HEK293 (cell line): ENCODE measurements around the gene COMMD7.

ENCODE experiments used
- CTCF ChIA-PET: fragments of 350-600 bp; formaldehyde crosslinking; extraction: SDS; loops from one replicate; lab custom pipeline; 2021; ENCODE audit warnings: antibody characterized with exemption; lab: Yijun Ruan, JAX
- POLR2A ChIA-PET: fragments of 300-600 bp; formaldehyde crosslinking; extraction: SDS; loops from one replicate; lab custom pipeline; 2020; ENCODE audit warnings: antibody characterized with exemption, inconsistent platforms; lab: Yijun Ruan, JAX
- H3K27ac ChIP-seq: fragments of 200-500 bp; sonication (Bioruptor generic); 2 replicates; pipeline ENCODE4 v1.5.1; 2014; ENCODE audit warnings: low read depth, low read length, control low read depth, inconsistent platforms; ENCODE audit errors: extremely low read depth
- H3K36me3 ChIP-seq, 2 experiments: fragments of 200-500 bp in 1 of 2; sonication (Bioruptor generic) in 1 of 2; 1 replicate in 1 of 2; 2 replicates in 1 of 2; pipeline ENCODE4 v1.5.1; 2014 to 2017; ENCODE audit warnings: inconsistent platforms in 2 of 2, low read length in 2 of 2; ENCODE audit not compliant: control insufficient read depth in 2 of 2, insufficient read depth in 1 of 2
- H3K4me1 ChIP-seq: fragments of 200-500 bp; sonication (Bioruptor generic); 2 replicates; pipeline ENCODE4 v1.5.1; 2014; ENCODE audit warnings: mild to moderate bottlenecking, low read length, inconsistent platforms; ENCODE audit not compliant: control insufficient read depth, insufficient read depth
- H3K4me3 ChIP-seq: 2 replicates; pipeline ENCODE4 v1.5.1; 2011; ENCODE audit warnings: low read depth, mild to moderate bottlenecking, control low read depth, low read length, moderate library complexity
- H3K9me3 ChIP-seq: fragments of 200-500 bp; sonication (Bioruptor generic); 2 replicates; pipeline ENCODE4 v1.5.1; 2014; ENCODE audit warnings: low read depth, low read length, inconsistent platforms; ENCODE audit not compliant: control insufficient read depth, insufficient read depth
- HOXC10 ChIP-seq: sonication (generic); formaldehyde crosslinking; IDR thresholded peaks from 2 replicates; pipeline ENCODE4 v1.8.1; 2023; ENCODE audit warnings: mild to moderate bottlenecking, missing genetic modification reagents
- OSR2 ChIP-seq: fragments of 450-650 bp; formaldehyde crosslinking; IDR thresholded peaks from 2 replicates; pipeline ENCODE4 v1.5.1; 2016; ENCODE audit warnings: missing biosample characterization, missing genetic modification characterization
- YY2 ChIP-seq: fragments of 450-650 bp; formaldehyde crosslinking; IDR thresholded peaks from 2 replicates; pipeline ENCODE4 v1.5.1; 2016; ENCODE audit warnings: missing biosample characterization, missing genetic modification characterization
- ZBTB17 ChIP-seq: fragments of 450-650 bp; formaldehyde crosslinking; IDR thresholded peaks from 2 replicates; pipeline ENCODE4 v1.5.1; 2016; ENCODE audit warnings: missing biosample characterization, missing genetic modification characterization
- ZEB2 ChIP-seq: fragments of 450-650 bp; formaldehyde crosslinking; IDR thresholded peaks from 2 replicates; pipeline ENCODE4 v1.5.1; 2016; ENCODE audit warnings: missing biosample characterization, missing genetic modification characterization
- ZNF114 ChIP-seq: fragments of 450-650 bp; formaldehyde crosslinking; IDR thresholded peaks from 2 replicates; pipeline ENCODE4 v1.5.0; 2017; ENCODE audit warnings: missing biosample characterization, missing genetic modification characterization
- ZNF2 ChIP-seq: fragments of 450-650 bp; formaldehyde crosslinking; IDR thresholded peaks from 2 replicates; pipeline ENCODE4 v1.5.1; 2016; ENCODE audit warnings: missing biosample characterization, missing genetic modification characterization
- ZNF335 ChIP-seq: fragments of 450-650 bp; formaldehyde crosslinking; conservative IDR thresholded peaks from 2 replicates; pipeline ENCODE4 v1.5.1; 2016; ENCODE audit warnings: missing biosample characterization, missing genetic modification characterization
- ZNF48 ChIP-seq: fragments of 450-650 bp; formaldehyde crosslinking; IDR thresholded peaks from 2 replicates; pipeline ENCODE4 v1.5.1; 2016; ENCODE audit warnings: missing biosample characterization, missing genetic modification characterization
- ZNF548 ChIP-seq: fragments of 450-650 bp; formaldehyde crosslinking; IDR thresholded peaks from 2 replicates; pipeline ENCODE4 v1.5.1; 2016; ENCODE audit warnings: missing biosample characterization, missing genetic modification characterization
- ZNF561 ChIP-seq: fragments of 450-650 bp; IDR thresholded peaks from 2 replicates; pipeline ENCODE4 v1.5.1; 2018; ENCODE audit warnings: missing biosample characterization, missing genetic modification characterization, borderline replicate concordance
- ZNF610 ChIP-seq: fragments of 450-650 bp; formaldehyde crosslinking; IDR thresholded peaks from 2 replicates; pipeline ENCODE4 v1.5.1; 2016; ENCODE audit warnings: missing biosample characterization, missing genetic modification characterization, borderline replicate concordance
- ZNF654 ChIP-seq: fragments of 450-650 bp; formaldehyde crosslinking; IDR thresholded peaks from 2 replicates; pipeline ENCODE4 v1.5.1; 2016; ENCODE audit warnings: low read depth, missing biosample characterization, missing genetic modification characterization
- ZSCAN23 ChIP-seq: fragments of 450-650 bp; formaldehyde crosslinking; IDR thresholded peaks from 2 replicates; pipeline ENCODE4 v1.5.1; 2016; ENCODE audit warnings: missing biosample characterization, missing genetic modification characterization
- TF ChIP-seq, protein P1 (sequence below): fragments of 450-650 bp; formaldehyde crosslinking; IDR thresholded peaks from 2 replicates; pipeline ENCODE4 v1.5.1; 2016; ENCODE audit warnings: missing biosample characterization, missing genetic modification characterization, borderline replicate concordance
- TF ChIP-seq, protein P2 (sequence below): fragments of 450-650 bp; formaldehyde crosslinking; IDR thresholded peaks from 2 replicates; pipeline ENCODE4 v1.5.1; 2016; ENCODE audit warnings: missing biosample characterization, missing genetic modification characterization

Gene COMMD7

DNA sequence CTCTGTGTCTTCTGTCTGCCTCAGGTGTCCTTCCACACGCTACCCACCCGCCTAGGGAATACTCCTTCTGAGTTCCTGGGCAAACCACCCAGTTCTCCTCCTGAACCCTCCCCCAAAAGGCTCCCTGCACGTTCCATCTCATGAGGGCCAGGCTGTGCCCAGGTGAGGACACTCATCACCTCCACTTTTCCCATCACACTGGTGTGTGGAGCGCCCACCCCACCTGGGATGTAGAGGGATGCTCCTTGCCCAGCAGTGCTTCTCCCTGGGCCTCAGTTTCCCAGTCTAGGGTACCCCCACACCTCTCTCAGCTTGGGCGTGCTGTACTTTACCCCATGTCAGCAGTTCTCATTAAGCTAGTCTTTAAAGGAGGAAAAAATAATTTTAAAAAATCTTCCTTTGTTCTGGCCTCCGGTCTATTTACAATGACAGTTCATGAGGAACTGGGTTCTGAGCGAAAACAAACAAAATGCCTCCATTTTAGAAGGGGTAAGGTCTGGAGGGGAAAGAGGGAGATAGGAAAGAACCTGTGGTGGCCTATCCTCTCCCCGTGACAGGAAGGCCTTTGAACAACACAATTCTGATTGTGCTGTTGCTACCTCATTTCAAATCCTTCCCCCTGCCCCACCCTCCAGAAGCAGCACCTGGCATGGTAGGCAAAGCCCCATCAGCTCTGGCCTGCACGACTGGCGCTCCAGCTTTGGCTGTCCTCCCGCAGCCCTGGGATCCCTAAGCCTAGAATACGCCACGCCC lies 67.9 kb downstream of the COMMD7 start (continued):
- TF ChIP-seq ZNF114 (tag by site-specific recombination), result no peak
- no peak for TF ChIP-seq HOXC10 (CRISPR knock-in tag)
- no peak for TF ChIP-seq ZSCAN23 (tag by site-specific recombination)
- TF ChIP-seq, protein P1, sequence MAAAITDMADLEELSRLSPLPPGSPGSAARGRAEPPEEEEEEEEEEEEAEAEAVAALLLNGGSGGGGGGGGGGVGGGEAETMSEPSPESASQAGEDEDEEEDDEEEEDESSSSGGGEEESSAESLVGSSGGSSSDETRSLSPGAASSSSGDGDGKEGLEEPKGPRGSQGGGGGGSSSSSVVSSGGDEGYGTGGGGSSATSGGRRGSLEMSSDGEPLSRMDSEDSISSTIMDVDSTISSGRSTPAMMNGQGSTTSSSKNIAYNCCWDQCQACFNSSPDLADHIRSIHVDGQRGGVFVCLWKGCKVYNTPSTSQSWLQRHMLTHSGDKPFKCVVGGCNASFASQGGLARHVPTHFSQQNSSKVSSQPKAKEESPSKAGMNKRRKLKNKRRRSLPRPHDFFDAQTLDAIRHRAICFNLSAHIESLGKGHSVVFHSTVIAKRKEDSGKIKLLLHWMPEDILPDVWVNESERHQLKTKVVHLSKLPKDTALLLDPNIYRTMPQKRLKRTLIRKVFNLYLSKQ (tag by site-specific recombination), result no peak

DNA sequence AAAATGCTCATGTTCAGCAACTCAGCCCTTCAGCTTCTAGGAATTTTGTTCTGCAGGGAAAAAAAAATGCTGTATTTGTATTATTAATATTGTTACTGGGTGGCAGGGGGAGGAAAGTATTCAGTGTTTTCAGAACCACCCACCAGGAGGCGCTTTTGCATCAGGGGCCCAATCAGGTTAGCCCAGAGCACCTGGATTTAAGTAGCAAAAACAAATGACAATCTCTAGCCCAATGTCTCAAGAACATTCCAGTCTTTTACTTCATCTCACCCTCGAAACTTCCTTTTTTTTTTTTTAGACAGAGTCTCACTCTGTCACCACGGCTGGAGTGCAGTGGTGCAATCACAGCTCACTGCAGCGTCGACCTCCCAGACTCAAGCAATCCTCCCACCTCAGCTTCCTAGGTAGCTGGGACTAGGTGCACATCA lies 68.9 kb downstream of the COMMD7 start:
- no peaks in the 10 kb centered on the region for H3K36me3 ChIP-seq
- no peak overlapping the region for H3K27ac ChIP-seq
- no peak overlapping the region for H3K4me3 ChIP-seq
- CTCF ChIA-PET, result interaction anchor here (0.6 to 9.0 kb wide), 36 partner anchors 8 to 622 kb away, joined by 3 to 244 read pairs (median 4); no protein-coding TSS in a partner anchor
- TF ChIP-seq ZEB2 (tag by site-specific recombination) (0 out of 2 replicates have a peak, but pooled peaks have one; percentile 26), ZNF654 (tag by site-specific recombination) (peak; percentile 80), ZNF2 (tag by site-specific recombination) (peak; percentile 85), ZNF335 (tag by site-specific recombination) (no peak), ZNF561 (tag by site-specific recombination) (no peak), ZBTB17 (tag by site-specific recombination) (peak; percentile 22; the same call in 1 of the 2 replicates), ZNF548 (tag by site-specific recombination) (no peak), OSR2 (peak; percentile 64)
- TF ChIP-seq, protein P2, sequence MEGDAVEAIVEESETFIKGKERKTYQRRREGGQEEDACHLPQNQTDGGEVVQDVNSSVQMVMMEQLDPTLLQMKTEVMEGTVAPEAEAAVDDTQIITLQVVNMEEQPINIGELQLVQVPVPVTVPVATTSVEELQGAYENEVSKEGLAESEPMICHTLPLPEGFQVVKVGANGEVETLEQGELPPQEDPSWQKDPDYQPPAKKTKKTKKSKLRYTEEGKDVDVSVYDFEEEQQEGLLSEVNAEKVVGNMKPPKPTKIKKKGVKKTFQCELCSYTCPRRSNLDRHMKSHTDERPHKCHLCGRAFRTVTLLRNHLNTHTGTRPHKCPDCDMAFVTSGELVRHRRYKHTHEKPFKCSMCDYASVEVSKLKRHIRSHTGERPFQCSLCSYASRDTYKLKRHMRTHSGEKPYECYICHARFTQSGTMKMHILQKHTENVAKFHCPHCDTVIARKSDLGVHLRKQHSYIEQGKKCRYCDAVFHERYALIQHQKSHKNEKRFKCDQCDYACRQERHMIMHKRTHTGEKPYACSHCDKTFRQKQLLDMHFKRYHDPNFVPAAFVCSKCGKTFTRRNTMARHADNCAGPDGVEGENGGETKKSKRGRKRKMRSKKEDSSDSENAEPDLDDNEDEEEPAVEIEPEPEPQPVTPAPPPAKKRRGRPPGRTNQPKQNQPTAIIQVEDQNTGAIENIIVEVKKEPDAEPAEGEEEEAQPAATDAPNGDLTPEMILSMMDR, result peak; percentile 59; the same call in 1 of the 2 replicates
- H3K9me3 ChIP-seq, result no peaks in the 10 kb centered on the region
- POLR2A ChIA-PET, result interaction anchor here (1.2 to 3.4 kb wide), 2 partner anchors 104 to 145 kb away, joined by 5 to 13 read pairs; partner anchors contain the start of gene MAPRE1
- no peaks in the 10 kb centered on the region for H3K4me1 ChIP-seq

DNA sequence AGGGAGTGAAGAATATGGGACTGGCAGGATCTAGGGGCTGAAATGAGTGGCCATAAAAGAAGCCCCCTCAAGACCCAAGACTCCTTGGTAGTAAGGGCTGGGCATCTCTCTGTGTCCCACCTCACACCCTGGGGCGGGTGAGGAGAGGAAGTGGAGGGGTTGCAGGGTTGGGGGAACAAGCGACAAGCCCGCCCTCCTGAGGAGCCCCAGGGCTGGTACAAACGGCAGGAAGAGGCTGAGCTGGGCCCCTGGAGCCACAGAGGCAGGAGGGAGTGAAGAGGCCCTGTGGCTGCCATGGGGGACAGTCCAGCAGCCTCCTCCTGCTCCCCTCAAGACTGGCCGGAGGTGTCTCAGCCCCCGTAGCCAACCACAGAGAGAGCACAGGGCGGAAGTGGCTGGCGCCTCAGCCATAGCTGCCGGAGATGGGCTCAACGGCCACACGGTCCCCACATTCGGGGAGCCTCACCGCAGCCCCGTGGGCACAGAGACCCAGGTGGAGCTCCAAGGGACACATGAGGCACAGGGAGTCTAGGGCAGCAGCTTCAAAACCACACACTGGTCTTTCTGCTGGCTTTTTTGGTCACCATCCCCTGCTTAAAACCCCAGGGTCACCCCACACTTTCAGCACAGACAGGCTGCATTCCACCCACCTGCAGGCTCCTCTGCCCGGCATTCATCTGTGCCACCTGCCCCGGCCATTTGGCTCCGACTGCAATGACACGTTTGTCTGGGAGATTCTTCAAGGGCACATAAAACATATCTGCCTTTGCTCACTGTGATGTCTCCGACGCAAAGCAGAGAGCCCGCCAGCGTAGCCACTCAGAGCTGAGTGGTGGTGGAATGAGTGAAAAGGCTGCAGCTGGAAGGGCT lies 70.0 kb downstream of the COMMD7 start:
- ChIA-PET CTCF (interaction anchor here (0.7 to 9.0 kb wide), 28 partner anchors 7 to 423 kb away, joined by 3 to 244 read pairs (median 4); no protein-coding TSS in a partner anchor), POLR2A (interaction anchor here (1.2 to 3.4 kb wide), 2 partner anchors 106 to 146 kb away, joined by 5 to 13 read pairs; partner anchors contain the start of gene MAPRE1)
- Histone ChIP-seq H3K4me3 (no peak overlapping the region), H3K9me3 (no peaks in the 10 kb centered on the region), H3K27ac (no peak overlapping the region), H3K36me3 (no peaks in the 10 kb centered on the region), H3K4me1 (no peaks in the 10 kb centered on the region)
- no peak for TF ChIP-seq ZNF610 (tag by site-specific recombination)
- TF ChIP-seq ZNF48, result no peak
- no peak for TF ChIP-seq YY2 (tag by site-specific recombination)
